HCT116 (cell line): ENCODE results near the gene TMEM178B.
"Not testable (repeated sequence)": the region's sequence is repeated elsewhere in the genome, so short reads cannot be mapped to it uniquely, and the experiment has no call there.

Source experiments
- CTCF ChIP-seq, 3 experiments: fragments of 200-600 bp in 1 of 3; sonication (generic) in 1 of 3; IDR thresholded peaks in 2 of 3; conservative IDR thresholded peaks in 1 of 3; 2 replicates each; pipeline ENCODE4 v1.5.1; 2012 to 2017; ENCODE audit warnings: low read depth in 2 of 3, low read length in 2 of 3, antibody characterized with exemption in 1 of 3, borderline replicate concordance in 1 of 3, control low read depth in 1 of 3, mild to moderate bottlenecking in 1 of 3, mixed read lengths in 1 of 3, mixed run types in 1 of 3, moderate library complexity in 1 of 3; ENCODE audit not compliant: insufficient read depth in 1 of 3
- EZH2 ChIP-seq: fragments of 200-600 bp; sonication (generic); IDR thresholded peaks from 2 replicates; pipeline ENCODE4 v1.6.1; 2017; ENCODE audit warnings: antibody characterized with exemption, mixed run types
- RAD21 ChIP-seq: IDR thresholded peaks from 2 replicates; pipeline ENCODE4 v1.6.1; 2012; ENCODE audit warnings: low read depth, mild to moderate bottlenecking
- YY1 ChIP-seq: IDR thresholded peaks from 2 replicates; pipeline ENCODE4 v1.6.1; 2011; ENCODE audit warnings: low read length, low read depth, moderate library complexity, mild to moderate bottlenecking; ENCODE audit not compliant: insufficient replicate concordance; ENCODE audit errors: extremely low read depth
- ZFX ChIP-seq: fragments of 450-650 bp; IDR thresholded peaks from 2 replicates; pipeline ENCODE4 v1.6.1; 2017
- ZNF274 ChIP-seq: fragments of 200-500 bp; sonication (Bioruptor generic); IDR thresholded peaks from 2 replicates; pipeline ENCODE4 v1.6.1; 2014; ENCODE audit warnings: mild to moderate bottlenecking, low read depth, low read length, inconsistent platforms

- TF ChIP-seq CTCF (IDR thresholded peaks at IDR 0.05 in 2 of 3, conservative IDR thresholded peaks at IDR 0.05 in 1 of 3; ENCODE audit: borderline replicate concordance in 1 of 3, insufficient read depth in 1 of 3, low read depth in 2 of 3, low read length in 2 of 3); RAD21; YY1; ZFX; EZH2; ZNF274: not testable (repeated sequence)
Observed at GRCh38 chr7:141403846-141404245, 330.0 kb downstream of the TMEM178B start.
